ENCODE data around the gene ATF6B.

Gene ATF6B

GRCh38 chr6:32129297-32130088 is 1.4 kb upstream of the ATF6B start:
- DNase-seq: no peak

GRCh38 chr6:32128751-32129296 is 778 bp upstream of the ATF6B start:
- no peak for DNase-seq

- DNase-seq: no peak
These were observed 683 bp downstream of the ATF6B start for GRCh38 chr6:32127409-32127716.

GRCh38 chr6:32126880-32127279 is 1.2 kb downstream of the ATF6B start:
- DNase-seq: no peak

GRCh38 chr6:32123681-32124080 is 4.4 kb downstream of the ATF6B start:
- DNase-seq: no peak

GRCh38 chr6:32120573-32121059 is 7.4 kb downstream of the ATF6B start:
- DNase-seq: no peak

- peak; percentile 35 to 72 for DNase-seq
These were observed 9.0 kb downstream of the ATF6B start for GRCh38 chr6:32118782-32119628.

GRCh38 chr6:32117461-32117860 is 10.6 kb downstream of the ATF6B start:
- no peak for DNase-seq

- no peak for DNase-seq
These were observed 11.4 kb downstream of the ATF6B start for GRCh38 chr6:32116674-32117073.

GRCh38 chr6:32115623-32116022 is 12.4 kb downstream of the ATF6B start:
- DNase-seq: no peak

- no peak for DNase-seq
These were observed 13.2 kb downstream of the ATF6B start for GRCh38 chr6:32114796-32115195.

GRCh38 chr6:32113386-32114352 is 14.4 kb downstream of the ATF6B start:
- no peak for DNase-seq

GRCh38 chr6:32112431-32112980 is 15.5 kb downstream of the ATF6B start:
- DNase-seq: no peak

- DNase-seq: no peak
These were observed 16.5 kb downstream of the ATF6B start for GRCh38 chr6:32111424-32112066.

GRCh38 chr6:32110632-32111031 is 17.4 kb downstream of the ATF6B start:
- no peak for DNase-seq

GRCh38 chr6:32109765-32110160 is 18.3 kb downstream of the ATF6B start:
- no peak for DNase-seq

GRCh38 chr6:32109114-32109764 is 18.8 kb downstream of the ATF6B start, which contains the start of gene TNXB:
TSS of gene TNXB (minus strand) at chr6:32109338. CDS start at chr6:32098198, 11,140 bp downstream.
- no peak for DNase-seq

- DNase-seq: no peak
These were observed 19.3 kb downstream of the ATF6B start for GRCh38 chr6:32108727-32109113.

GRCh38 chr6:32108094-32108627 is 19.9 kb downstream of the ATF6B start:
- DNase-seq: no peak

- DNase-seq: peak in 1 of 2 experiments; percentile 14
These were observed 20.6 kb downstream of the ATF6B start for GRCh38 chr6:32107406-32107805.

GRCh38 chr6:32105433-32105832 is 22.6 kb downstream of the ATF6B start:
- DNase-seq: no peak
